ENCODE measurements around the gene CSPG4. TPM values are rescaled to one million over a fixed set of nuclear protein-coding genes. Genes with fewer than 3 reads are reported as not detected.

The CSPG4 gene
- total RNA-seq, 1 experiment from 2014 or later = 17.5 TPM

- ATAC-seq (no peak), DNase-seq (ENCODE audit: low read depth, low spot score) (no peak)
- POLR2A ChIA-PET = no interaction called here
- peaks cover 31% of the 10 kb centered on the region for H3K4me1 ChIP-seq (ENCODE audit: control insufficient read depth, insufficient read depth, low read length)
- BruUV-seq (replicated peaks) = no TSS peak
- no peaks in the 10 kb centered on the region for H3K9me3 ChIP-seq (ENCODE audit: control insufficient read depth, insufficient read depth, low read depth, low read length)
- H3K27me3 ChIP-seq (ENCODE audit: control insufficient read depth, insufficient read depth, low read length) = no peaks in the 10 kb centered on the region
- intact Hi-C loops (cut with micrococcal nuclease; ENCODE audit: unreplicated experiment) (no loop called here), in situ Hi-C loops (cut with HindIII; ENCODE audit: low pct_unique_long_range_greater_than_20kb, low sequenced_read_pairs) (no loop called here)
- CTCF ChIA-PET = interaction anchor here (0.6 to 0.8 kb wide), 5 partner anchors 11 to 192 kb away, joined by 3 to 8 read pairs (median 4); partner anchors contain the start of gene IMP3
- TF ChIP-seq, protein P1, sequence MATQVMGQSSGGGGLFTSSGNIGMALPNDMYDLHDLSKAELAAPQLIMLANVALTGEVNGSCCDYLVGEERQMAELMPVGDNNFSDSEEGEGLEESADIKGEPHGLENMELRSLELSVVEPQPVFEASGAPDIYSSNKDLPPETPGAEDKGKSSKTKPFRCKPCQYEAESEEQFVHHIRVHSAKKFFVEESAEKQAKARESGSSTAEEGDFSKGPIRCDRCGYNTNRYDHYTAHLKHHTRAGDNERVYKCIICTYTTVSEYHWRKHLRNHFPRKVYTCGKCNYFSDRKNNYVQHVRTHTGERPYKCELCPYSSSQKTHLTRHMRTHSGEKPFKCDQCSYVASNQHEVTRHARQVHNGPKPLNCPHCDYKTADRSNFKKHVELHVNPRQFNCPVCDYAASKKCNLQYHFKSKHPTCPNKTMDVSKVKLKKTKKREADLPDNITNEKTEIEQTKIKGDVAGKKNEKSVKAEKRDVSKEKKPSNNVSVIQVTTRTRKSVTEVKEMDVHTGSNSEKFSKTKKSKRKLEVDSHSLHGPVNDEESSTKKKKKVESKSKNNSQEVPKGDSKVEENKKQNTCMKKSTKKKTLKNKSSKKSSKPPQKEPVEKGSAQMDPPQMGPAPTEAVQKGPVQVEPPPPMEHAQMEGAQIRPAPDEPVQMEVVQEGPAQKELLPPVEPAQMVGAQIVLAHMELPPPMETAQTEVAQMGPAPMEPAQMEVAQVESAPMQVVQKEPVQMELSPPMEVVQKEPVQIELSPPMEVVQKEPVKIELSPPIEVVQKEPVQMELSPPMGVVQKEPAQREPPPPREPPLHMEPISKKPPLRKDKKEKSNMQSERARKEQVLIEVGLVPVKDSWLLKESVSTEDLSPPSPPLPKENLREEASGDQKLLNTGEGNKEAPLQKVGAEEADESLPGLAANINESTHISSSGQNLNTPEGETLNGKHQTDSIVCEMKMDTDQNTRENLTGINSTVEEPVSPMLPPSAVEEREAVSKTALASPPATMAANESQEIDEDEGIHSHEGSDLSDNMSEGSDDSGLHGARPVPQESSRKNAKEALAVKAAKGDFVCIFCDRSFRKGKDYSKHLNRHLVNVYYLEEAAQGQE (IDR thresholded peaks at IDR 0.05; ENCODE audit: insufficient read depth in 1 of 2, low read depth in 2 of 2, low read length in 1 of 2) = no peak
- TF ChIP-seq TCF7L2 (IDR thresholded peaks at IDR 0.05; ENCODE audit: low read depth, low read length) = no peak
- no peak for TF ChIP-seq POLR2AphosphoS5 (IDR thresholded peaks at IDR 0.05; ENCODE audit: low read depth, low read length)
- no peak for TF ChIP-seq SIN3A (IDR thresholded peaks at IDR 0.05; ENCODE audit: borderline replicate concordance, insufficient read depth, low read depth, low read length)
- TF ChIP-seq CTCF (IDR thresholded peaks at IDR 0.05) = no peak
- H3K36me3 ChIP-seq (ENCODE audit: control insufficient read depth, insufficient read depth, low read length) = no peaks in the 10 kb centered on the region
- H3K4me3 ChIP-seq (ENCODE audit: low read depth in 2 of 2, low read length in 2 of 2) = peak overlapping the region; percentile 2 to 14; a peak in 3 of 4 replicates
- H3K27ac ChIP-seq (ENCODE audit: low read length) = peak overlapping the region; percentile 36; the same call in 1 of the 2 replicates
These were observed 61.5 kb downstream of the CSPG4 start for GRCh38 chr15:75650908-75651809.

DNA sequence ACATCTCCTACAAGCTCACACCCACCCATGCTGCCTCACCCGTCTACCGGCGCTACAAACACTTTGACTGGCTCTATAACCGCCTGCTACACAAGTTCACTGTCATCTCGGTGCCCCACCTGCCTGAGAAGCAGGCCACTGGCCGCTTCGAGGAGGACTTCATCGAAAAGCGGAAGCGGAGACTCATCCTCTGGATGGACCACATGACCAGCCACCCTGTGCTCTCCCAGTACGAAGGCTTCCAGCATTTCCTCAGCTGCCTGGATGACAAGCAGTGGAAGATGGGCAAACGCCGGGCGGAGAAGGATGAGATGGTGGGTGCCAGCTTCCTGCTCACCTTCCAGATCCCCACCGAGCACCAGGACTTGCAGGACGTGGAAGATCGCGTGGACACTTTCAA lies 62.8 kb downstream of the CSPG4 start:
- H3K36me3 ChIP-seq (ENCODE audit: control insufficient read depth, insufficient read depth, low read length) = no peaks in the 10 kb centered on the region
- no TSS peak for BruUV-seq (replicated peaks)
- no peaks in the 10 kb centered on the region for H3K27me3 ChIP-seq (ENCODE audit: control insufficient read depth, insufficient read depth, low read length)
- H3K9me3 ChIP-seq (ENCODE audit: control insufficient read depth, insufficient read depth, low read depth, low read length) = no peaks in the 10 kb centered on the region
- TF ChIP-seq TCF7L2 (IDR thresholded peaks at IDR 0.05; ENCODE audit: low read depth, low read length) (no peak), SIN3A (IDR thresholded peaks at IDR 0.05; ENCODE audit: borderline replicate concordance, insufficient read depth, low read depth, low read length) (no peak), POLR2AphosphoS5 (IDR thresholded peaks at IDR 0.05; ENCODE audit: low read depth, low read length) (no peak), CTCF (IDR thresholded peaks at IDR 0.05) (no peak)
- TF ChIP-seq, protein P1 (IDR thresholded peaks at IDR 0.05; ENCODE audit: insufficient read depth in 1 of 2, low read depth in 2 of 2, low read length in 1 of 2) = no peak
- no peak overlapping the region for H3K27ac ChIP-seq (ENCODE audit: low read length)
- ChIA-PET CTCF (no interaction called here), POLR2A (no interaction called here)
- peaks cover 31% of the 10 kb centered on the region for H3K4me1 ChIP-seq (ENCODE audit: control insufficient read depth, insufficient read depth, low read length)
- DNase-seq (ENCODE audit: low read depth, low spot score) (no peak), ATAC-seq (no peak)
- in situ Hi-C loops (cut with HindIII; ENCODE audit: low pct_unique_long_range_greater_than_20kb, low sequenced_read_pairs) = no loop called here
- intact Hi-C loops (cut with micrococcal nuclease; ENCODE audit: unreplicated experiment) = no loop called here
- H3K4me3 ChIP-seq (ENCODE audit: low read depth in 2 of 2, low read length in 2 of 2) = peak overlapping the region in 1 of 2 experiments; percentile 1; a peak in 1 of 4 replicates

Data from Panc1 (cell line).